ENCODE measurements around the gene AGAP4.
"Not testable (repeated sequence)": the region's sequence is repeated elsewhere in the genome, so short reads cannot be mapped to it uniquely, and the experiment has no call there.

The AGAP4 gene

DNA sequence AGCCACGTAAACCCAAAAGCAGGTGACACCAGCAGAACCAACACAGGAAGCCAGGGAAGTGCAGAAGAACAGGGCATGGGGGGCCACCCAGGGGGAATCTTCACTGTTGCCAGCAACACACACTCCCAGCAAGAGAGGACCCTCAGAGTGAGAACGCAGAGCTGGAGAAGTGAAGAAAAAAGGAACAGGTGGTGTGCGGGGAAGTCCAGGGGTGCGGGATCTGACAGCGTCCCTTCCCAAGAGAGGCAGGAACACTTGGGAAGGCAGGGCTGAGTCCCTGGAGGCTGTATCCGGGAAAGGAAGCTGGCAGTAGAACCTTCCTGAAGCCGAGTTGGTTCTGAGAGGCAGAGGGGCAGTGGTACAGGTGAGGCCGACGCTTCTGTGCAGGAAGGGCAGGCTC lies 27.7 kb downstream of the AGAP4 start:
- H3K27me3 Mint-ChIP-seq (ENCODE audit: low read depth, poor library complexity): no peaks in the 10 kb centered on the region
- H3K27ac Mint-ChIP-seq: peak overlapping the region; percentile 42
- DNase-seq: no peak
- H3K36me3 Mint-ChIP-seq (ENCODE audit: low read depth): peaks cover 10% of the 10 kb centered on the region
- TF ChIP-seq, protein P1, sequence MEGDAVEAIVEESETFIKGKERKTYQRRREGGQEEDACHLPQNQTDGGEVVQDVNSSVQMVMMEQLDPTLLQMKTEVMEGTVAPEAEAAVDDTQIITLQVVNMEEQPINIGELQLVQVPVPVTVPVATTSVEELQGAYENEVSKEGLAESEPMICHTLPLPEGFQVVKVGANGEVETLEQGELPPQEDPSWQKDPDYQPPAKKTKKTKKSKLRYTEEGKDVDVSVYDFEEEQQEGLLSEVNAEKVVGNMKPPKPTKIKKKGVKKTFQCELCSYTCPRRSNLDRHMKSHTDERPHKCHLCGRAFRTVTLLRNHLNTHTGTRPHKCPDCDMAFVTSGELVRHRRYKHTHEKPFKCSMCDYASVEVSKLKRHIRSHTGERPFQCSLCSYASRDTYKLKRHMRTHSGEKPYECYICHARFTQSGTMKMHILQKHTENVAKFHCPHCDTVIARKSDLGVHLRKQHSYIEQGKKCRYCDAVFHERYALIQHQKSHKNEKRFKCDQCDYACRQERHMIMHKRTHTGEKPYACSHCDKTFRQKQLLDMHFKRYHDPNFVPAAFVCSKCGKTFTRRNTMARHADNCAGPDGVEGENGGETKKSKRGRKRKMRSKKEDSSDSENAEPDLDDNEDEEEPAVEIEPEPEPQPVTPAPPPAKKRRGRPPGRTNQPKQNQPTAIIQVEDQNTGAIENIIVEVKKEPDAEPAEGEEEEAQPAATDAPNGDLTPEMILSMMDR (IDR thresholded peaks at IDR 0.05): no peak
- peaks cover 6% of the 10 kb centered on the region for H3K4me1 Mint-ChIP-seq
- peaks cover 14% of the 10 kb centered on the region for H3K9me3 Mint-ChIP-seq
- no peak overlapping the region for H3K4me3 Mint-ChIP-seq

DNA sequence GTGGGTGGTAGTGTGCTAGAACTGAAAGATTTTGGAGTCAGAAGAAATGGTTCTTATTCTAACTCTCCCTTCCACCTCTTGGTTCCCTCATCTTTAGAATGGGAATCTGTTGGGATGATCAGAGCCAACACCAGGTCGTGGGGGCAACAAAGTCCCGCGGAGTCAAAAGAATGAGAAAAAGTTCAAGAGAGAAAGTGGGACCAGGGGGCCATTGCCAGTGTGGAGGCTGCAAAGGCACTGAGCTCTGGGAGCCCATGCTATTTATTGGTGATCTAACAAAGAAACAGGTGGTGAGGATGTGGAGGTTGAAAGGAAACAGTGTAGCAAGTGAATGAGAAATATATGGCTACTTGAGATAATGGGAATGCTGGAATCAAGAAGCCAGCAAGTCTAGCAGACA lies 29.4 kb downstream of the AGAP4 start:
- Mint-ChIP-seq H3K36me3 (ENCODE audit: low read depth) (peaks cover 6% of the 10 kb centered on the region), H3K4me1 (peaks cover 6% of the 10 kb centered on the region), H3K27ac (no peak overlapping the region), H3K27me3 (ENCODE audit: low read depth, poor library complexity) (peaks cover 6% of the 10 kb centered on the region), H3K4me3 (no peak overlapping the region), H3K9me3 (peaks cover 14% of the 10 kb centered on the region)
- TF ChIP-seq, protein P1 (IDR thresholded peaks at IDR 0.05): no peak
- DNase-seq: no peak

DNA sequence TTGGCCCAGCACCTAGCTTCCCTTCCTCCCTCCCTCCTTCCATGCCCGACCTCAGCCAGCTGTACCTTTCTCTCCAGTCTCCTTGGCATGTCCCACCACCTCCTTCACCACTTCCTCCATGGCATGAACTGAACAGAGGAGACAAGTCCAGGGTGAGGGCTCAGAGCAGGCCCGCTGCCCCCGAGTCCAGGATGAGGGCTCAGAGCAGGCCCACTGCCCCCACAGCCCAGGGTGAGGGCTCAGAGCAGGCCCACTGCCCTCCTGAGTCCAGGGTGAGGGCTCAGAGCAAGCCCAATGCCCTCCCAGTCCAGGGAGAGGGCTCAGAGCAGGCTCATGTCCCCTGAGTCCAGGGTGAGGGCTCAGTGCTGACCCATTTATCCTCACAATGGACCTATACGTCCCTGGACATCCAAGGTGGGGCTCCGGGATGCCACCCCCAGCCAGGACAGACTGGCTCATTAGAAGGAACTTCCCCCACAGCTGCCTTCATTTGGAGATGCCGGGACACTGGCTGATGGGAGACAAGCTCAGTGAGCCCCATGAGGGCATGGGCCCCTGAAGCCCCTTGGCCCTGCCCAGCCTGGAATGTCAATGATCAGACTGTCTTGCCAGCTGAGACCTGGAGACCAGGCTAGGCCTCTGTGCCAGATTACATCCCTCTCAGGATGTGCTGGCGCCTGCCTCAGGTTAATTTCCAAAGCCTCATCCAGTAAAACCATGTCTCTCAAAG lies 30.0 kb downstream of the AGAP4 start:
- TF ChIP-seq, protein P1 (IDR thresholded peaks at IDR 0.05): no peak
- Mint-ChIP-seq H3K27me3 (ENCODE audit: low read depth, poor library complexity) (peaks cover 6% of the 10 kb centered on the region), H3K36me3 (ENCODE audit: low read depth) (peaks cover 6% of the 10 kb centered on the region)

DNA sequence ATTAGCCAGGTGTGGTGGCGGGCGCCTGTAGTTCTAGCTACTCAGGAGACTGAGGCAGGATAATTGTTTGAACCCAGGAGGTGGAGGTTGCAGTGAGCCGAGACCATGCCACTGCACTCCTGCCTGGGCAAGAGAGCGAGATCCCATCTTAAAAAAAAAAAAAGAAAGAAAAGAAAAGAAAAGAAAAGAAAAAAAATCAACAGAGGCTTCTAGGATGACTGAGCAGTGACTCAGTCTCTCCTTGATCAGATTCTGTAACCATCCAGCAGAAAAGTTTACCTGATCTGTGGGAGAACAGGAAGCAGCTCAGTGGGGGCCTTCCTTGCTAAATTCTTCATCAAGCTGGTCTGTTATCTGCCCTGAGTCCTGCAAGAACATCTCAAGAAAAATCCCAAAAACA lies 33.2 kb downstream of the AGAP4 start:
- not testable (repeated sequence) for DNase-seq; H3K4me3 Mint-ChIP-seq; H3K27ac Mint-ChIP-seq; H3K36me3 Mint-ChIP-seq (ENCODE audit: low read depth); H3K27me3 Mint-ChIP-seq (ENCODE audit: low read depth, poor library complexity)
- peaks cover 14% of the 10 kb centered on the region for H3K9me3 Mint-ChIP-seq
- peaks cover 16% of the 10 kb centered on the region for H3K4me1 Mint-ChIP-seq

More for the DNA sequence above, 30.0 kb downstream of the AGAP4 start:
- Mint-ChIP-seq H3K9me3 (peaks cover 14% of the 10 kb centered on the region), H3K4me1 (peaks cover 6% of the 10 kb centered on the region), H3K4me3 (no peak overlapping the region), H3K27ac (no peak overlapping the region)
- DNase-seq: no peak

DNA sequence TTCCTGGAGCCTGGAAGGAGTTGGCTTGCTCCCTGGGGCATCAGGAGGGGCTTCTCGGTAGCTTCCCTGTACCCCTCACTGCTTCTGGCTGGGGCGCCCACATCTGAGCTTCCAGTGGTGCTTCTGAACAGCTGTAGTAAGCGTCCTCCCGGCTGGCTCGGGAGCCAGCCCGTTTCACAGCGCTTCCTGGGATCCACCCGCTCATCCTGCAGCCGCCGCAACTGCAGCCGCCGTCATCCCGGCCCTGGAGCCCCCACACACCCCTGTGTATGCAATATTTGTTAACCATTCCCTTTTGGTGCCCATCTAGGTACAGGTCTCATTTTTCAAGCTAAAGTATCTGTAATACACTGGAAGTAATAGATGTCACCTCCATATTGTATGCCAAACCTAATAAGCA lies 34.3 kb downstream of the AGAP4 start:
- H3K27me3 Mint-ChIP-seq (ENCODE audit: low read depth, poor library complexity); DNase-seq; H3K4me3 Mint-ChIP-seq: not testable (repeated sequence)

DNA sequence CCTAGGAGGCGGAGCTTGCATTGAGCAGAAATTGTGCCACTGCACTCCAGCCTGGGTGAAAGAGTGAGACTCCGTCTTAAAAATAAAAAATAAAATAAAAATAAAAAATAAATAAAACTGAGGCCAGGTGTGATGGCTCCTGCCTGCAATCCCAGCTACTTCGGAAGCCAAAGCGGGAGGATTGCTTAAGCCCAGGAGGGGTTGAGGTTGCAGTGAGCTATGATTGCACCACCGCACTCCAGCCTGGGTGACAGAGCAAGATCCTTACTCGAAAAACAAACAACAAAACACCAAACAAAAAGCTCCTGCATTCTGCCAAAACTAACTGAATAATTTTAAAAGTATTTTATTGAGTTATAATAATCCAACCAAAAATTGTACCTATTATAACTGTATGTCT lies 36.2 kb downstream of the AGAP4 start:
- no peak for DNase-seq
- Mint-ChIP-seq H3K4me3 (no peak overlapping the region), H3K4me1 (peaks cover 21% of the 10 kb centered on the region), H3K9me3 (no peaks in the 10 kb centered on the region), H3K27me3 (ENCODE audit: low read depth, poor library complexity) (peaks cover 10% of the 10 kb centered on the region), H3K27ac (no peak overlapping the region), H3K36me3 (ENCODE audit: low read depth) (no peaks in the 10 kb centered on the region)
- TF ChIP-seq, protein P1 (IDR thresholded peaks at IDR 0.05): no peak

More for the DNA sequence above, 34.3 kb downstream of the AGAP4 start:
- not testable (repeated sequence) for H3K36me3 Mint-ChIP-seq (ENCODE audit: low read depth); H3K9me3 Mint-ChIP-seq
- H3K4me1 Mint-ChIP-seq: peaks cover 21% of the 10 kb centered on the region
- peak overlapping the region; percentile 88 for H3K27ac Mint-ChIP-seq

DNA sequence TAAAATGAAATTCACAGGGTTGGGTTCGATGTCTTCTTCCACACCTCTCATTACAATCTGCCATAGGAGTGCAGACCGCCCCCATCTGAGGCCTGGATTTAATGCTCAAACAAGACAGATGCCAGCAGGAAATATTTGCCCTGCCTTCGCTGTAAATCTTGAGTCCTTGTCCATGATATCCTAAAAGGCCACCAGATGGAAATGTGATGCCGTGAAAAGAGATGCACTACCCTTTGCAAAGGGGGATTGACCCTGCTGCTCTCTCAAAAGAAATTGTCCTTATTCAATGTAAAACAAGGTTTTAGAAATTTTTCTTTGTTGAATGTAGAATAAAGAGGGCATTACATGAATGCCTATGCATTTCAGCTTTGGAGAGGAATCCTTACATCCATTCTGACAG lies 37.5 kb downstream of the AGAP4 start:
- Mint-ChIP-seq H3K27me3 (ENCODE audit: low read depth, poor library complexity) (peaks cover 13% of the 10 kb centered on the region), H3K27ac (peak overlapping the region; percentile 35), H3K4me3 (no peak overlapping the region), H3K36me3 (ENCODE audit: low read depth) (no peaks in the 10 kb centered on the region), H3K9me3 (no peaks in the 10 kb centered on the region), H3K4me1 (peaks cover 21% of the 10 kb centered on the region)
- TF ChIP-seq, protein P1 (IDR thresholded peaks at IDR 0.05): no peak
- DNase-seq: no peak

DNA sequence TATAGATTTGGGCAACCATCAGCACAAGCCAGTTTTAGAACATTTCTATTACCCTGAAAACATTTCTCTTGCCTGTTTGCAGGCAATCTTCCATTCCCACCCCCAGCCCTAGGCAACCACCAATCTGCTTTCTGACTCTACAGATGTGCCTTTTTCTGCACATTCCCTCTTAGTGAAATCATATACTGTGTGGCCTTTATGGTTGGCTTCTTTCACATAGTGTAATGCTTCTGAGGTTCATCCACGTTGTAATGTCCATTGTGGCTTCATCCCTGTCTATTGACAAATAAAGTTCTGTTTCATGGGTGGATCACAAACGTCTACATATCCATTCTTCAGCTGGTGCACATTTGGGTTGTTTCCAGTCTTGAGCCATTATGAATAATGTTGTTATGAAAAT lies 42.3 kb downstream of the AGAP4 start:
- Mint-ChIP-seq H3K27me3 (ENCODE audit: low read depth, poor library complexity) (peaks cover 21% of the 10 kb centered on the region), H3K4me1 (peaks cover 15% of the 10 kb centered on the region)
- not testable (repeated sequence) for H3K36me3 Mint-ChIP-seq (ENCODE audit: low read depth); DNase-seq; H3K9me3 Mint-ChIP-seq; H3K27ac Mint-ChIP-seq; H3K4me3 Mint-ChIP-seq

DNA sequence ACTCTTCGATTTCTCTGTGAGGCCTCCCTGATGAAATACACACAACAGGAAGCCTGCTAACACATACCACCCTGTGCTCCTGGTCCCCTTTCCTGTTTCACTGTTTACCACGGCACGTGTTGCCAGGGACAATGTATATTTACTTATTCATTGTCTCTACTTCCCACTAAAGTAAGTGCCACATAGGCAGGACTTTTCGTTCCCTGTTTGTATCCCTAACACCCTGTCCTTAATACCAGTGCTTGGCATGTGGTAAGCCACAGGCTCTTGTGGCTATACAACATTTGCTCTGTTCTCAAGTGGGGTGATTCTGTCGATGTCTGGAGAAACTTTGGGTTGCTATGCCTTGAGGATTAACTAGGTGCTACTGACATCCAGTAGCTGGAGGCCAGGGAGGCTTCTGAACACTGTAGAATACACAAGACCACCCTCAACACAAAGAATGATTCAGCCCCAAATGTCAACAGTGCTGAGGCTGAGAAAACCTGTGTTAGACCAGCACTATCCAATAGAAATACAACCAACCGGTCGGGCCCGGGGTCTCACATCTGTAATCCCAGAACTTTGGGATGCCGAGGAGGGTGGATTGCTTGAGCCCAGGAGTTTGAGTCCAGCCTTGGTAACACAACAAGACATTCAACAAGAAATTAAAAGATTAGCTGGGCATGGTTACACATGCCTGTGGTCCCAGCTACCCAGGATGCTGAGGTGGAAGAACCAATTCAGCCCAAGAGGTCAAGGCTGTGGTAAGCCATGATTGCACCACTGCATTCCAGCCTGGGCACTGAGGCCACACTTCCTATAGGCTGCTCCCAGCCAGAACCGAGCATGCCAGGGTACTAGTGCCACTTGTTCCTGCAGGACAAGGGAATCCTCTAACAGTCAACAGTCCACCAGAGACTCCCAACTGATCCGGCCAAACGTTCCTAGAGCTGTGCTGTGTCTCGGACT lies 44.0 kb downstream of the AGAP4 start:
- H3K4me3 Mint-ChIP-seq; H3K9me3 Mint-ChIP-seq; H3K36me3 Mint-ChIP-seq (ENCODE audit: low read depth); H3K27ac Mint-ChIP-seq; H3K4me1 Mint-ChIP-seq; DNase-seq: not testable (repeated sequence)
- peaks cover 21% of the 10 kb centered on the region for H3K27me3 Mint-ChIP-seq (ENCODE audit: low read depth, poor library complexity)

All from nephron progenitor cell (in vitro differentiated cells).